Thyroid gland (tissue), 4 donors: ENCODE results near the gene CCDC89.

Experiments used
- CTCF ChIP-seq, 6 experiments: fragments of 200-600 bp in 3 of 6; fragments of 450-650 bp in 3 of 6; sonication (generic) in 3 of 6; IDR thresholded peaks; one replicate each; pipeline ENCODE4 v1.5.1; 2016 to 2019; ENCODE audit warnings: antibody characterized with exemption in 6 of 6, mild to moderate bottlenecking in 2 of 6, inconsistent platforms in 1 of 6, moderate library complexity in 1 of 6
- POLR2A ChIP-seq, 2 donors: fragments of 450-650 bp; IDR thresholded peaks; one replicate each; pipeline ENCODE4 v1.6.1; 2017; ENCODE audit warnings: antibody characterized with exemption in 2 of 2, mild to moderate bottlenecking in 2 of 2, moderate library complexity in 1 of 2

- no peak for TF ChIP-seq CTCF (IDR thresholded peaks at IDR 0.05)
- TF ChIP-seq POLR2A (IDR thresholded peaks at IDR 0.05): no peak
Measured at GRCh38 chr11:85666687-85667086, 19.3 kb downstream of the CCDC89 start.
